ENCODE results near the gene VSIG1. TPM values are rescaled to one million over a fixed set of nuclear protein-coding genes. Genes with fewer than 3 reads are reported as not detected.

Gene VSIG1
- total and polyA plus RNA-seq, 8 donors, result 0.58 to 402 (median 116) TPM

- intact Hi-C loops (cut with DNase I; ENCODE audit: low total_unique reads), result no loop called here
- no peaks in the 10 kb centered on the region for H3K27me3 ChIP-seq
- 20 to 29% (median 26%) methylated on average over 10 to 11 of the region's 11 CpGs for WGBS, 5 donors
- H3K4me1 ChIP-seq, result no peaks in the 10 kb centered on the region
- H3K4me3 ChIP-seq, result no peak overlapping the region
- H3K27ac ChIP-seq, result no peak overlapping the region
- no peak for TF ChIP-seq EP300 (IDR thresholded peaks at IDR 0.05)
- TF ChIP-seq, protein P1, sequence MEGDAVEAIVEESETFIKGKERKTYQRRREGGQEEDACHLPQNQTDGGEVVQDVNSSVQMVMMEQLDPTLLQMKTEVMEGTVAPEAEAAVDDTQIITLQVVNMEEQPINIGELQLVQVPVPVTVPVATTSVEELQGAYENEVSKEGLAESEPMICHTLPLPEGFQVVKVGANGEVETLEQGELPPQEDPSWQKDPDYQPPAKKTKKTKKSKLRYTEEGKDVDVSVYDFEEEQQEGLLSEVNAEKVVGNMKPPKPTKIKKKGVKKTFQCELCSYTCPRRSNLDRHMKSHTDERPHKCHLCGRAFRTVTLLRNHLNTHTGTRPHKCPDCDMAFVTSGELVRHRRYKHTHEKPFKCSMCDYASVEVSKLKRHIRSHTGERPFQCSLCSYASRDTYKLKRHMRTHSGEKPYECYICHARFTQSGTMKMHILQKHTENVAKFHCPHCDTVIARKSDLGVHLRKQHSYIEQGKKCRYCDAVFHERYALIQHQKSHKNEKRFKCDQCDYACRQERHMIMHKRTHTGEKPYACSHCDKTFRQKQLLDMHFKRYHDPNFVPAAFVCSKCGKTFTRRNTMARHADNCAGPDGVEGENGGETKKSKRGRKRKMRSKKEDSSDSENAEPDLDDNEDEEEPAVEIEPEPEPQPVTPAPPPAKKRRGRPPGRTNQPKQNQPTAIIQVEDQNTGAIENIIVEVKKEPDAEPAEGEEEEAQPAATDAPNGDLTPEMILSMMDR (IDR thresholded peaks at IDR 0.05), result peak in 3 of 7 experiments; percentile 18 to 24 (median 22)
- H3K9me3 ChIP-seq, result peaks cover 0 to 5% (median 2%) of the 10 kb centered on the region in 4 donors
- peak in 1 of 2 donors; percentile 45 for DNase-seq
- H3K36me3 ChIP-seq, result no peaks in the 10 kb centered on the region
These were observed 43.5 kb upstream of the VSIG1 start for GRCh38 chrX:108001218-108001814.

- H3K4me3 ChIP-seq, result no peak overlapping the region
- intact Hi-C loops (cut with DNase I; ENCODE audit: low total_unique reads), result no loop called here
- H3K27me3 ChIP-seq, result peaks cover 0 to 4% (median 0%) of the 10 kb centered on the region in 3 donors
- no peaks in the 10 kb centered on the region for H3K36me3 ChIP-seq
- 55 to 93% (median 84%) methylated on average over 2 to 4 of the region's 4 CpGs for WGBS, 5 donors
- H3K4me1 ChIP-seq, result no peaks in the 10 kb centered on the region
- TF ChIP-seq POLR2A (IDR thresholded peaks at IDR 0.05), result no peak
- no peak for TF ChIP-seq EP300 (IDR thresholded peaks at IDR 0.05)
- TF ChIP-seq, protein P1 (IDR thresholded peaks at IDR 0.05), result no peak
- TF ChIP-seq POLR2AphosphoS5 (IDR thresholded peaks at IDR 0.05), result no peak
- no peak for DNase-seq
- peaks cover 0 to 3% (median 0%) of the 10 kb centered on the region in 4 donors for H3K9me3 ChIP-seq
- no peak overlapping the region for H3K27ac ChIP-seq
These were observed 26.0 kb upstream of the VSIG1 start for GRCh38 chrX:108018656-108019381.

GRCh38 chrX:108019382-108019875 is 25.4 kb upstream of the VSIG1 start:
- intact Hi-C loops (cut with DNase I; ENCODE audit: low total_unique reads), result no loop called here

DNA sequence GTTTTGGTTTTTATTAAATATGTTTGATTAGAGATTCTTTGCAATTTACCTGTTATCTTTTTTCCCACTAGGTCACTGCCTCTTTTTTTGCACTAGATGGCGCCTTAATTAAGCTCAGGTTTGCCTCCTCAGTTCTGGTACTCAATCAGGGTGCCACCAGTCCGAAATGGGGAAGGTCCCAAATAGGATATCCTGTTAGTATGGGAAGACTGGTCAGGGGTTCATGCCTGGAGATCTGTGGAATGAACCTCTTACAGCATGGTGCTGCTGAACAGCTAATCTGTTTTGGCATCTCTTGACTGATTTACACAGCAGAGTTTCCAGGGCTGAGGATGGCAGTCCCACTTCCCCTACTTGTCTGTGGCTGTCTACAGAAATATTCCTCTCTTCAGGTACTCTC is 24.2 kb upstream of the VSIG1 start:
- H3K9me3 ChIP-seq, result no peaks in the 10 kb centered on the region
- H3K4me3 ChIP-seq, result no peak overlapping the region
- H3K27ac ChIP-seq, result no peak overlapping the region
- peak in 1 of 2 donors; percentile 32 for DNase-seq
- no peaks in the 10 kb centered on the region for H3K4me1 ChIP-seq
- TF ChIP-seq EP300 (IDR thresholded peaks at IDR 0.05) (no peak), POLR2AphosphoS5 (IDR thresholded peaks at IDR 0.05) (peak in 1 of 3 donors; percentile 8), POLR2A (IDR thresholded peaks at IDR 0.05) (no peak)
- TF ChIP-seq, protein P1 (IDR thresholded peaks at IDR 0.05), result peak in 5 of 7 experiments; percentile 28 to 62 (median 37)
- intact Hi-C loops (cut with DNase I; ENCODE audit: low total_unique reads), result no loop called here
- 8 to 19% (median 13%) methylated on average over 2 of the region's 2 CpGs for WGBS, 5 donors
- H3K27me3 ChIP-seq, result peaks cover 0 to 4% (median 0%) of the 10 kb centered on the region in 3 donors
- H3K36me3 ChIP-seq, result no peaks in the 10 kb centered on the region

More at GRCh38 chrX:108019382-108019875, 25.4 kb upstream of the VSIG1 start:
- no peak overlapping the region for H3K27ac ChIP-seq
- H3K36me3 ChIP-seq, result no peaks in the 10 kb centered on the region
- no peaks in the 10 kb centered on the region for H3K9me3 ChIP-seq
- DNase-seq, result no peak
- 40 to 74% (median 53%) methylated on average over 1 to 3 of the region's 3 CpGs for WGBS, 5 donors
- no peak overlapping the region for H3K4me3 ChIP-seq
- no peaks in the 10 kb centered on the region for H3K4me1 ChIP-seq
- peaks cover 0 to 4% (median 0%) of the 10 kb centered on the region in 3 donors for H3K27me3 ChIP-seq
- TF ChIP-seq POLR2A (IDR thresholded peaks at IDR 0.05) (no peak), EP300 (IDR thresholded peaks at IDR 0.05) (no peak), POLR2AphosphoS5 (IDR thresholded peaks at IDR 0.05) (no peak)
- TF ChIP-seq, protein P1 (IDR thresholded peaks at IDR 0.05), result no peak

Measured in stomach (tissue), 9 donors.